GM10266 (cell line): ENCODE measurements around the gene UPB1.

Experiments
- DNase-seq: peaks from one replicate; pipeline ENCODE4 v3.0.0; 2012; ENCODE audit errors: extremely low spot score
- CTCF ChIP-seq: IDR thresholded peaks from 2 replicates; pipeline ENCODE4 v1.5.1; 2012; ENCODE audit warnings: mild to moderate bottlenecking, low read depth; ENCODE audit not compliant: control insufficient read depth, insufficient read depth; ENCODE audit errors: missing control alignments

The UPB1 gene

GRCh38 chr22:24555165-24556039 lies 60.3 kb downstream of the UPB1 start, which contains the start of gene SNRPD3:
Gene SNRPD3 (plus strand): TSS chr22:24555999. CDS start chr22:24557675, 1,676 bp downstream.
- TF ChIP-seq CTCF, result no peak

GRCh38 chr22:24559471-24559870 lies 64.3 kb downstream of the UPB1 start:
- DNase-seq, result no peak
- TF ChIP-seq CTCF, result no peak

More at GRCh38 chr22:24555165-24556039, 60.3 kb downstream of the UPB1 start, which contains the start of gene SNRPD3:
- DNase-seq, result peak; percentile 99

- no peak for TF ChIP-seq CTCF
These were observed 68.1 kb downstream of the UPB1 start for GRCh38 chr22:24563246-24563645.

GRCh38 chr22:24564376-24565058 lies 69.4 kb downstream of the UPB1 start:
- no peak for TF ChIP-seq CTCF
- no peak for DNase-seq

More at GRCh38 chr22:24563246-24563645, 68.1 kb downstream of the UPB1 start:
- no peak for DNase-seq

- no peak for DNase-seq
- no peak for TF ChIP-seq CTCF
These were observed 69.9 kb downstream of the UPB1 start for GRCh38 chr22:24565077-24565476.

- TF ChIP-seq CTCF, result no peak
- DNase-seq, result no peak
These were observed 71.9 kb downstream of the UPB1 start for GRCh38 chr22:24566899-24567511.

- no peak for DNase-seq
- TF ChIP-seq CTCF, result no peak
These were observed 72.5 kb downstream of the UPB1 start for GRCh38 chr22:24567668-24568067.
